NCI-H1105 treated with DMSO at 0.1 percent for 48 hours (cell line): ENCODE results near the gene PIGS.
"Not testable (repeated sequence)": the region's sequence is repeated elsewhere in the genome, so short reads cannot be mapped to it uniquely, and the experiment has no call there.

Experiments
- DNase-seq: peaks from one replicate; lab custom pipeline; 2025; lab: John Stamatoyannopoulos, UW

PIGS gene

GRCh38 chr17:28529013-28529400, 42.3 kb downstream of the PIGS start:
- no peak for DNase-seq

DNA sequence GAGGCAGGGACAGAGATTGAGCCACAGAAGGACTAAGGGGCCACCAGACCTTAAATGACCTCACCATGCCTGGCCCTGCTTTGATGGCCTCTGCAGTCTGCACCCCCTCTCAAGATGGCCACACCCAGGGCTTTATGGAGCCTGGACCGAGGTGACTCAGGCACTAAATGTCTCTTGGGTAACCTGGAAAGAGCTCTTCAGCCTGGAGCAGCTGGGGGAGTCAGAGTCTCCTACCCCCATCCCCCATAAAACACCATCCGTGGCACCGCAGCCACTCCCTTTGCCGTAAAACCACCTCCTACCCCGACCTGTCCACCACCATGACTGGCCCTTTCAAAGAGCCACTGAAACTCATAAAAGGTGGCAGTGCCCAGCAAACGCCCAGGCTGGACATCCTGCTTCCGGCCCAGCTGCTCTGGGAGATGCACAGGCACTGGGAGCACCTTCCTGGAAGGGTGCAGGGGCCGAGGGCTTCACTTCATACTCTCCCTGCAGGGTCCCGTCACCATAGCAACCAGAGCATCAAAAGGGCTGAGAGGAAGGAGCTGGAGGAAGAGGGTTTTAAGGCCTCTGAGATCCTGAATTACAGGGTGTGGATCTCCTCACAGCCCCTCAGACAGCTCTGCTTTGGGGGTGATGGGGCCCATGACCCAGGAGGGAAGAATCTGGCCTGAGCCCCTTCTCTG, 42.9 kb downstream of the PIGS start:
- DNase-seq: no peak

DNA sequence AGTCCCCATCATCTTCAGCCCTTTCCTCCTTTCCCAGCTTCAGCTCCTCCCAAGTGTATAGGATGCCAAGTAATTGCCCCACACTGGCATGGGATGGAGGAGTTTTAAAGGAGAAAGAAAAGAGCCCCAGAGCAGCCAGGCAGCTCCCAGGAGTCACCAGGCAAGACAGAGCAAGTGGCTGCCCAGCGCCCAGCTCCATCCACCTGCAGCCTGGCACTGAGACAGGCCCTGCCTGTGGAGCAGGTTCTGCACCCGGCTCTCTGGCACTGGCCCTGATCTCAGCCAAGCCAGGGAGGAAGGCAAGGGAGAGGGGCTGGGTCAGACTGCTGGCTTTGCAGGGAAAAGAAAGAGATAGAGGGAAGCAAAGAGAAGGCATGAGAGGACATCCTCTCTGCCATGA, 43.5 kb downstream of the PIGS start:
- no peak for DNase-seq

- DNase-seq: no peak
Observed at GRCh38 chr17:28527181-28527681, 44.1 kb downstream of the PIGS start.

DNA sequence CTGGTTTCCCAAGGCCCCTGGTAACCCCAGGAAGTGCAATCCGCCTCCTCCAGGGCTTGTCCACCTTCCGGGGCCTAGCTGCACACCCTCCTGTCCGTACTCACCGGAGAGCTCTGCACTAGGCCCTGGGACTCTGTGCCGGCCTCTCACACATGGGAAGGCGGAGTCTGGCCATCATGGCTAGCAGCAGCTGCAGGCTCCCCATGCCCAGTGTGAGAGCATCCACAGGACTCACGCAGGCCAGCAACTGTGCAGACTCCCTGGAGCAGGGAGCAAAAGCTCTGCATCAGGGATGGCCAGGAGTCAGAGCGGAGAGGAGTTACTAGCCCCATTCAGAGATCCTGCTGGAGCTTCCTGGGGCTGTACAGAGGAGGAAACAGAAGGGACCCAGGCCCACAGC, 44.9 kb downstream of the PIGS start:
- DNase-seq: no peak

DNA sequence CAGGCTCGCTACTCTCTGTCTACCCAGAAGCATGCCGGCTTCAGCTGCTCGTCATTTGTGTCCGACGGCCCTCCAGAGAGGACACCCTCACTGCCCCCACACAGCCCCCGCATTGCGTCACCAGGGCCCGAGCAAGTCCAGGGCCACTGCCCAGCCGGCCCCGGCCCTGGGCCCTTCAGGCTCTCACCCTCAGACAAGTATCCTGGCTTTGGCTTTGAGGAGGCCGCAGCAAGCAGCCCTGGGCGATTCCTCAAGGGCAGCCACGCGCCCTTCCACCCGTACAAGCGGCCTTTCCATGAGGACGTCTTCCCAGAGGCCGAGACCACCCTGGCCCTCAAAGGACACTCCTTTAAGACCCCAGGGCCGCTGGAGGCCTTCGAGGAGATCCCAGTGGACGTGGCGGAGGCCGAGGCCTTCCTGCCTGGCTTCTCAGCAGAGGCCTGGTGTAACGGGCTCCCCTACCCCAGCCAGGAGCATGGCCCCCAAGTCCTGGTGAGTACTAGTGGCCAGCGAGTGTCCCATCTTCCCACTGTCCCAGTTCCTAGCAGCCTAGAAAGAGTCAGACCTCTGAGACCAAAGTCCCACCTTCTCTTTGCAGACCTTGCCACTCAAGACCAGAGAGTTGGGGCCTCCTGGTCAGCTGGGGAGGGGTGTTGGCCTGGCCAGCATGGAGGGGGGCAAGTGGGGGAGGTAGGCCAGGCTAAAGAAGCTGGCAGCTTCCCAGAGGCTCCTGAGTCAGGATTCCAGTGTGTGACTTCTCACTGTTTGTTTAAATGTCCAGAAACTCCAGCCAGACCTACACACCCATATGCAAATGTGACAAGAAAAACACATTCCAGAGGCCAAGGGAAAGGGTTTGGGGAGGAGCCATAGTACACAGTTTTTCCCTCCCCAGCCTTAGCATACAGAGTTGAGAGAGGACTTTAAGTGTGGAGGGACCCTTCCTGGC, 46.6 kb downstream of the PIGS start:
- DNase-seq: no peak

- DNase-seq: no peak
Observed at GRCh38 chr17:28523876-28524275, 47.4 kb downstream of the PIGS start.

DNA sequence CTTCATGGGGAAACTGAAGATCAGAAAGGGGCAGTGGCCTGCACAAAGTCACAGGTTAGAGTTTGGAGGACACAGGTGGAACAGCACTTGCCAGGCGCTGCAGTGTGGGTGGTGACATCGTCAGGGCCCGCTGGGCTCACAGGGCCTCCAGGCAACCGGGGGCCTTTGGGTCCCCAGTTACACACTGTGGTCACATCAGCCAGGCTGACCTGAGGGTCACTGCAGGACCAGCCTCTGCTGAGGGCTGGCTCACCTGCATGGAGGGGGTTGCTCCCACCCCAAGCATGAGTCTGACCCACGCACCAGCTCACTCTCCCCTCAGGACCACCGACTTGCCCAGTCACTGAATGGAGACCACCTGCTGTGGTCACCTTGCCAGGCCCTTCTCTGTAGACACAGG, 48.1 kb downstream of the PIGS start:
- DNase-seq: no peak

GRCh38 chr17:28522281-28522680, 49.0 kb downstream of the PIGS start:
- not testable (repeated sequence) for DNase-seq

- DNase-seq: no peak
Observed at GRCh38 chr17:28521311-28522085, 49.8 kb downstream of the PIGS start.

DNA sequence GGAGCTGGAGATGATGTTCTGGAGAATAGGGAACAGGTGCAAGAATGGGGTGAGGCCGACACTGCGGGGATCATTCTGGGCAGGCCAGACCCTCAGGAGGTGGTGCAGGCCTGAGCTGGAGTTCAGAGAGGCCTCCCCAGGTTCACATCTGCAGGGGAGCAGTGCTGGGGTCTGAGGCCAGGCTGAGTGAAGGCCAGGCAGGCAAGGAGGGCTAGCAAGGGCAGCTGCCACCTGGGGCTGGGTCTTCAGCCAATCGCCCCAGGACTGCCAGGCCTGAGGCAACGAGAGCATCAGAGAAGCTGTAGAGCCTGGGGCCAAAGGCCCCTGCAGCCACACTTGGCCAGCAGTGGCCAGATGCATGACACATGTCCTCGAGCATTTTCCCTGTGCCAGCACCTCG, 50.6 kb downstream of the PIGS start:
- DNase-seq: no peak

DNA sequence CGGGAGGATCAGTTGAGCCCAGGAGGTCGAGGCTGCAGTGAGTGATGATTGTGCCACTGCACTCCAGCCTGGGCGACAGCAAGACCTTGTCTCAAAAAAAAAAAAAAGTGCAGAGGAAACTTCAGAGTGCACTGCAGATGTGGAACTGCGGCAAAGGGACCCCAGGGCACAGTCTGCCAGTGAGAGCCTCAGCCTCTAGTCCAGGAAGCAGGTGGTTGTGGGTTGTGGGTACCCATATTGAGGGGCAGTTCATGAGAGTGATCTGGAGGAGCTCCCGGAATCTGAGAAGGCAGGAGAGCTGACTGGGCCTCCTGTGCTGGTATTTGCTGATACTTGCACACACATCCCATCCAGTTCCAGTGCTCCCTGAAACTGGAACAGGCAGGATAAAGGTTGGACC, 52.1 kb downstream of the PIGS start:
- no peak for DNase-seq

- no peak for DNase-seq
Observed at GRCh38 chr17:28518578-28518977, 52.7 kb downstream of the PIGS start.

DNA sequence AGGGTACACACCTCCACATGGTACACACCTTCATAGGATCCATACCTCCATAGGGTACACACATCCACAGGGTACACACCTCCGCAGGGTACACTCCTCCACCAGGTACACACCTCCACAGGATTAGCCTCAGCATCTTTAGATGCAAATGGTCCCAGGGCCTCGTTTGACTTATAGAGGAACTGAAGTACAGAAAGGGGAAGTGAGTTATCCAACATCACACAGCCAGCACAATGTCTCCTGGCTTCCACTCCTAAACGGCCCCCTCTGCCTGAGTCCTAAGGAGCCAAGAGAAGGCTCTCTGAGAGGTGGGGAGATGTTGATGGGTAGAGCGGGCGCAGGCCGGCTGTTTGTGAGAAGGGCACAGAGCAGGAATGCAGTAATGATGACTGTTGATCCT, 53.2 kb downstream of the PIGS start:
- DNase-seq: no peak

GRCh38 chr17:28515518-28515917, 55.8 kb downstream of the PIGS start:
- no peak for DNase-seq

- no peak for DNase-seq
Observed at GRCh38 chr17:28514561-28515002, 56.7 kb downstream of the PIGS start.

DNA sequence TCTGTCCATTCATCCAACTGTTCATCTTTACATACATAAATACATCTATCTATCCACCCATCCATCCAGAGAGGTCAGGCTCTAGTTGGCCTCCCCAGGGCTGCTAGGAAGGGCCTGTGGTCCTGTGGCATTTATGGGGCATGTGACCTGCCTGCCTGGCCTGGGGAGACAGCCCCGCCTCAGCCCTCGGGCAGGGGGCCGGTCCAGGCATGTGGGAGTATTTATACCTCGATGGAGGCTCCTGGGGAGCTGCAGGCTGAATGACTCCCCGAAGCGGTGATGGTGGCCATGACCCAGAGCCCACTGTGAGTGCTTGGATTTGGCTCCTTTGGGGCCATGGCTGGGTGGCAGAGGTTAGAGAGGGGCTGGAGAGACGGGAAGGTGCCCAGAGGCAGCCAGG, 57.8 kb downstream of the PIGS start:
- no peak for DNase-seq

DNA sequence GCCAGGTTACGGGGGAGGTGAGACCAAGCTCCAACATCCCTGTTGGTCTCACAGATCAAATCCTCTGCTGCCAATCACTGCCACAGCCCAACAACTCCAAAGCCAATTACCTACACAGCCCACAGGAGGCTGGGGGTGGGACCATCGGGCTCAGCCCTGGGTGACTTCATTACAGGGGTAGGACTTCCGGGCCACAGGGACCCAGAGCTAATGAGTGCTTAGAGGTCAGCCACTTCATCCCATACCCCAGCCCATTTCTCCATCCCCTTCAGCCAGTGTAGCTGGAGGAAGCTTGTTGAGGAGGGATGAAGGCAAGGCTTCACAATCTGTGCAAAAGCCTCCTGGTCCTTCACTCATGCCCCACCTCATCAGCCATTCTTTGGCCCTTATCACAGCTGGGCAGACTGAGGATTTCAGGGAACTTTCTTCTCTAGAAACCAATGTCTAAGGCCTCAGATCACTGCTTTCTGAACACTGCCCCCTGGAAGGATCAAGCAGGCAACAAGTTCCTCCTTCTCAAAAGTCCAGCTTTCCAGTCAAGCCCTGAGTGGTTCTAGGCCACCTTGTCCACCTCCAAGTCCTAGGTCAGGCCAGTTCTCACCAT, 59.4 kb downstream of the PIGS start:
- no peak for DNase-seq

GRCh38 chr17:28509789-28510188, 61.5 kb downstream of the PIGS start:
- DNase-seq: no peak

- DNase-seq: no peak
Observed at GRCh38 chr17:28508211-28508724, 63.1 kb downstream of the PIGS start.

DNA sequence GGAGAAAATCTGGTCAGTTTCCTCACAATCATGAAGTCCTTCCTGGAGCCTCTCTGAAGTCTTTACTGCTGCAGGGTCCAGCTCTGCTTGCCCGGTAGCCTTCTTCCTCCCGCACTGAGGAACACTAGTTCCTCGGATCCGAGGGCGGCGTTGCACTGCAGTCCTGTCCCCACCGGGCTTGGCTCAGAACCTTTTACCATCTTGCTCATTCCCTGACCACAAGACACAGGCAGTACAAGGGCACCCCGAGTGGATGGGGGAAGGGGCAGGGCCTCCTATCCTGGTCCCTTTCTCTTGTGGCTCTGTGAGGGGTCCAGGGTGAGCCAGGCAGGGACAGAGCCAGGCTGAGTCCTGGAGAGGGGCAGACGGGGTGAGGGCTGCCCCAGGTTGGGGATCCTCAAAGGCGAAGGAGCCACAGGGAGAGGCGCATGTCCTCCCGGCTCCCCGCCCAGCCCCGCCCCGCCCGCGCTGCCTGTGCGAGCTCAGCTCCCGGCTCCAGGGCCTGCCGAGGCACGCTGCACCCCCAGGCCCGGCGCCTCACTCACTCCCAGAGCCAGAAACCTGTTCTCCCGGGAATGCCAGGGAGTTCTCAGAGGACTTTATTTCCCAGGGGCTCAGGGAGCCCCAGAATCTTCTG, 63.6 kb downstream of the PIGS start:
- DNase-seq: no peak
